GM13977 (cell line): ENCODE data around the gene KLF15.

Experiments used
- DNase-seq: peaks from one replicate; pipeline ENCODE4 v3.0.0; 2012; ENCODE audit warnings: low spot score
- in situ Hi-C: fragments of 300-500 bp; cut with MboI; formaldehyde crosslinking; loops from one replicate; pipeline ENCODE4 v1.12.0; 2022; ENCODE audit warnings: low sequenced_read_pairs, low pct_unique_long_range_greater_than_20kb, mixed read lengths, inconsistent platforms; ENCODE audit not compliant: unreplicated experiment
- TF ChIP-seq, protein P1 (sequence below): IDR thresholded peaks from 2 replicates; pipeline ENCODE4 v1.5.1; 2012; ENCODE audit warnings: mild to moderate bottlenecking, control low read depth; ENCODE audit not compliant: insufficient read depth; ENCODE audit errors: extremely low read depth, missing control alignments

The KLF15 gene

DNA sequence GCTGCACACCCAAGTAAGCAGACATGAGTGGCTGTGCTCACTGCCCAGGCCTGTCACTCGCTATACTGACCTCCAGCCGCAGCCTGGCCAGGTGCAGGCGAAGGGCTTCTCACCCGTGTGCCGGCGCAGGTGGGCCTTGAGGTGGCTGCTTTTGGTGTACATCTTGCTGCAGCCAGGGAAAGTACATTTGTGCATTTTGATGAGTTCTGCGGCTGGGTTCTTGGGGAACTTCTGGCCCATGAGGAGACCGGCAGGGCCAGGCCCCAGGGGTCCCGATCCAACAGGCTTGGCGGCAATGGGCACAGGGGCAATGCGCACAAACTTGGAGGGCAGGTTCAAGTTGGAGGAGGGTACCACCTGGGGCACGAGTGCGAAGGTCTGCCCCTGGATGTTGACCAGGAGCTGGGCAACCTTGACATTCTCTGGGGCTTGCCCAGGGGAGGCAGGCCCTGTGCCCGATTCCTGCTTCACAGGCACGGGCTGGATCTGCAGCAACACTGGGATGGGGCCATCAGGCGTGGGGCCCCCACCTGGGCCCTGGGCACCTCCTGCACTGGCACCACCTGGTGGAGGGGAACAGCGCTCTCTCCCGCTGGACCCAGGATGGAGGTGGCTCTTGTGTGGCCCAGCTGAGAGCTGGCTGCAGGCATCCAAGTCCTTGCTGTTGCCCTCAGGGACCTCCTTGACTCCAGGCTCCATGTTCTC, 5.3 kb downstream of the KLF15 start:
- in situ Hi-C loops, result no loop called here
- no peak for DNase-seq

DNA sequence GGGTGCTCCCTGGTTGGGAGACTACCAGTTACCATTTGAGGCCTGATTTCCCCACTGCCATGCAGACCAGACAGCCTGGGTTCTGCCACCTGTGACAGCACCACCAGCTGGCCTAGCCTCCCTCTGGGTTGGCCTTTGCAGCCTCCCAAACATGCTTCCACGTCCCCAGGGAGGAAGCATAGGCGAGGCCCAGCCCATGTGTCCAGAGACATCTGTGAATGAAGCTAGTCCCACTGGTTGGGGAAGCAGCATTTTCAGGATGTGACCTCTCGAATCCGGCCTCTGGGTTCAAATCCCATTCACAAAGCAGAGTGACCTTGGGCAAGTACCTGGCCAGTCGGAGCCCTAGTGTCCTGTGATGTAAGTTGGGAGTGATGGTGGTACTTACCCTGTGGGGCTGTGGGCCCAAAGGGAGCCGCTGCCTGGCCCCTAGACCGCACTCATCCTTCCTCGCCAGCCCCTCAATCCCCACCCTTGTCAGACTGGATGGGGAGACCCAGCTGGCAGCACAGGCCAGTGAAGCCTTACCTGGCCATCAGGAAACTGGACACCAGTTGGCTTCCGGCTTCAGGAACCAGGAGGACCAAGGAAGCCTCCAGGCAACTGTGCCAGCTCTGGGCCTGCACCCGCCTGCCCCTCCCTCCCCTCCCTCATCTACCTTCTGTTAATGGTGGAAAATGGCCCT, 6.0 kb downstream of the KLF15 start:
- no peak for DNase-seq
- TF ChIP-seq, protein P1, sequence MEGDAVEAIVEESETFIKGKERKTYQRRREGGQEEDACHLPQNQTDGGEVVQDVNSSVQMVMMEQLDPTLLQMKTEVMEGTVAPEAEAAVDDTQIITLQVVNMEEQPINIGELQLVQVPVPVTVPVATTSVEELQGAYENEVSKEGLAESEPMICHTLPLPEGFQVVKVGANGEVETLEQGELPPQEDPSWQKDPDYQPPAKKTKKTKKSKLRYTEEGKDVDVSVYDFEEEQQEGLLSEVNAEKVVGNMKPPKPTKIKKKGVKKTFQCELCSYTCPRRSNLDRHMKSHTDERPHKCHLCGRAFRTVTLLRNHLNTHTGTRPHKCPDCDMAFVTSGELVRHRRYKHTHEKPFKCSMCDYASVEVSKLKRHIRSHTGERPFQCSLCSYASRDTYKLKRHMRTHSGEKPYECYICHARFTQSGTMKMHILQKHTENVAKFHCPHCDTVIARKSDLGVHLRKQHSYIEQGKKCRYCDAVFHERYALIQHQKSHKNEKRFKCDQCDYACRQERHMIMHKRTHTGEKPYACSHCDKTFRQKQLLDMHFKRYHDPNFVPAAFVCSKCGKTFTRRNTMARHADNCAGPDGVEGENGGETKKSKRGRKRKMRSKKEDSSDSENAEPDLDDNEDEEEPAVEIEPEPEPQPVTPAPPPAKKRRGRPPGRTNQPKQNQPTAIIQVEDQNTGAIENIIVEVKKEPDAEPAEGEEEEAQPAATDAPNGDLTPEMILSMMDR, result no peak
- in situ Hi-C loops, result no loop called here

More for the DNA sequence above, 5.3 kb downstream of the KLF15 start:
- TF ChIP-seq, protein P1, result no peak

DNA sequence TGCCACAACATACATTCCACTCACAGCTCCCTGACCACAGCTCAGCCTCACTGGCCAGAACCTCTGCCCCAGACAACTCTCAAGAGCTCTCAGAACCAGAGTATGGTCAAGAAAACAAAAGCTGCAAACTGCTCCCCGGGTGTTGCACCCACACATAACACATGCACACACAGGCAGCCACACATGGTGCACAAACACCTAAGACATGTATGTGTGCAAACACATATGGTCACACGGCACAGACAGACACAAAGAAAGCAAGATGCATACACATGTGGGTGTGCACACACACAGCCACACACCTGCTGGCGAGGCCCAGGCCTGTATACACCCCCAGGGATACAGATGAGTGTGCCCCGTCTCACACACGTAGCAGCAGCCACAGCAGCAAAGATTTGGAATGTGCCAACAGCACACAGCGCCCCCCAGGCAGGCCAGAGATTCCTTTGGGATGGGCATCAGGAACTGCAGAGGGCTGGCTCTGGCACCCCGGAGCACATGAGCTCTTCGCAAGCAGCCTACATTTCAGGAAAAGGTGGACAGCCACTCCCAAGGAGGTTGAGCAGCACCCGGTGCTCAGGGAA, 6.6 kb downstream of the KLF15 start:
- TF ChIP-seq, protein P1, result no peak
- no peak for DNase-seq
- in situ Hi-C loops, result no loop called here

DNA sequence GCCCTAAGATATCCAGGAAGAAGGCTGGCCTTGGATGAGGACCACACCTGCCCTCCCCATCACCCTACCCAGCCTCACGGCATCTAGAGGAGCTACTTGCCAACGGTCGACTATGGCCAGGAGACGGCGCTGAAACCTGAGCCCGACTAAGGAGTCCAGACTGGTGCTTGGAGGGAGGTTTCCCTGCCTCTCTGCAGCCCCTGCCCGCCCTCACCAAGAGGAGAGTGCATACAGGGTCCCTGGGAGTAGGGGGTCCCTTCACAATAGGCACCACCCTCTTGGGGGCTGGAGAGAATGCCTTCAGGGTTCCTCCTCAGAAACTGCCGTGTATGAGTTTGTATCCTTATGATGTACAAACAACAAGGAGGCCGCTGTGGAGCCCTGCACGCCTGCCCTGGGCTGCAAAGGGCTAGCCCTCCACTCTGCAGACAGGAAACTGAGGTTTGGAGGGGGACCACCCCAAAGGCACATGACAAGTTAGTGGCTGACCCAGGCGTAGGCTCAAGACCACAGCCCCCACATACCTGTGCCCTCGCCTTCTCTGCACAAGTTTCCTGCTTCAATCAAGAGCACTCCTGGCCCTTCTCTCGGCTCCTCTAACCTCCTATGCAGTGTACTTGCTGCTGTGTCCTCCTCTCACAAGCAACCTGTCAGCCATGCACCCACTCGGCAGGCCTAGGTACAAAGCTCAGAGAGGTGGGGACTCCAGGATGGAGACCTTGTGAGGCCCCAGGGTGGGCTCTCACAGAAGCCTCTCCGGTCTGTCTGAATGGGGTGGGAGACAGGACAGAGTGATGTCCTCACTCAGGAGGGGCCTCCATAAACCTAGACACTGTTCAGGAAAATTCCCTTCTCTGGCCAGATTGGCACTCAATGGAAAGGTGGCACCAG, 7.4 kb downstream of the KLF15 start:
- in situ Hi-C loops, result no loop called here
- TF ChIP-seq, protein P1, result no peak
- DNase-seq, result no peak

DNA sequence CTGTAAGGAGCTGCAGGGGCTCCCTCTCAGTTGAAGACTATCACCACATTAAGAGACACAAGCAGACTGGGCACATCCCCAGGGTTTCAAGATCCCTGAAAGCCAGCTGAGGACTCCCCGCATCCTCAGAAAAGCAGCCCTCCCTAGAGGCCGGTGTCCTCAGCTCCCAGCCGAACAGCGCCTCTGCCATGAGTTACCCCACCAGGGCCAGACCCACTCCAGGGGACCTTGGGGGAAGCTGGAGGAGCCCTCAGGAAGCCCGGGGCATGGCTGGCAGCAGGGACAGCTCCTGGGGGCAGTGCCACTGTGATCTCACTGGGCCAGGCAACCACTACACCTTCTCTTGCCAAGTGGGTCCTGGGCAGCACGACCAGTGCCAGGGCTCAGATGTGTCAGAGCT, 8.1 kb downstream of the KLF15 start:
- DNase-seq, result no peak
- in situ Hi-C loops, result no loop called here
- TF ChIP-seq, protein P1, result no peak

DNA sequence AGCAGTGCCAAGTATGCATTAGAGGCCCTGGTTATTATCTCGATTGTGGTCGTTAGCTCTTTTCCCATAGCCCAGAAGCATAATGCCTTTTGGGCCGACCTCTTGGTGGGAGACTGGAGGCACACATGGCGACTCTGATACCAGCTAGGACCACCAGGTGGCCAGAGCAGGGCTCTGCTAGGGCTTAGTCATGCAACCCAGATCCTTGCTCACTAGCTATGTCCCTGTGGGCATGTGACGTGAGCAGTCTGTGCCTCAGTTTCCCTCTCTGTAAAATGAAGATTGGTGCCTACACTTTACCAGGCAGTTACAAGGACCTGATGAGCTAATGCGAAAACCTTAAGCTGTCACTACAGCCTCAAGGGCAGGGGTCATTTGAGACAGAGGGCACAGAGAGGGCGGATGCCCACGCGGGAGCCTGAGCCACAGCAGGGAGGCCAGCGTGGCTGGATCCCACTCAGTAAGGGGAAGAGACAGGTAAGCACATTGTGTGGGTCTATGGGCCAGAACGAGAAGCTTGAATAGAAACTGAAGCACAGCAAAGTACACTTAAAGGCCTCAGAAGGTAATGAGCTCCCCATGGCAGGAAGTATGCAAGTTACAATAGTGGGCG, 8.8 kb downstream of the KLF15 start:
- DNase-seq, result no peak

More for the DNA sequence above, 8.8 kb downstream of the KLF15 start:
- TF ChIP-seq, protein P1, result no peak
- in situ Hi-C loops, result no loop called here
